K562 (cell line): ENCODE results near the gene ODAD3. TPM values are rescaled to one million over a fixed set of nuclear protein-coding genes. Genes with fewer than 3 reads are reported as not detected.

Experiments
- CREB1 ChIP-seq, 2 experiments: sonication (generic) in 1 of 2; formaldehyde crosslinking in 1 of 2; IDR thresholded peaks; 2 replicates each; pipeline versions ENCODE4 v1.6.1 to v1.8.0; 2012 to 2022; ENCODE audit warnings: inconsistent platforms in 1 of 2, mild to moderate bottlenecking in 1 of 2, missing genetic modification reagents in 1 of 2, moderate library complexity in 1 of 2
- ESRRA ChIP-seq: fragments of 450-650 bp; IDR thresholded peaks from 2 replicates; pipeline ENCODE4 v1.6.1; 2014; ENCODE audit warnings: low read depth, mild to moderate bottlenecking, moderate library complexity, borderline replicate concordance
- GABPB2 ChIP-seq: fragments of 250-450 bp; sonication (Bioruptor Pico); conservative IDR thresholded peaks from 2 replicates; pipeline ENCODE4 v1.5.1; 2021; ENCODE audit warnings: mild to moderate bottlenecking
- IFI16 ChIP-seq: fragments of 250-450 bp; sonication (Bioruptor Pico); IDR thresholded peaks from 2 replicates; pipeline ENCODE4 v2.1.2; 2022; ENCODE audit warnings: mild to moderate bottlenecking, inconsistent platforms
- JUNB ChIP-seq: fragments of 450-650 bp; formaldehyde crosslinking; conservative IDR thresholded peaks from 2 replicates; pipeline ENCODE4 v1.4.0; 2020; ENCODE audit warnings: mild to moderate bottlenecking
- KLF6 ChIP-seq: fragments of 250-450 bp; sonication (Bioruptor Pico); IDR thresholded peaks from 2 replicates; pipeline ENCODE4 v1.4.0; 2020; ENCODE audit warnings: mild to moderate bottlenecking, moderate library complexity, borderline replicate concordance
- RBM14 ChIP-seq: fragments of 200-400 bp; formaldehyde crosslinking; IDR thresholded peaks from 2 replicates; pipeline ENCODE4 v1.6.1; 2018; ENCODE audit warnings: low read depth, mild to moderate bottlenecking, low read length, moderate library complexity, borderline replicate concordance; ENCODE audit not compliant: insufficient read depth
- SIN3B ChIP-seq: fragments of 450-650 bp; IDR thresholded peaks from 2 replicates; pipeline ENCODE4 v1.6.1; 2017; ENCODE audit warnings: low read depth, mild to moderate bottlenecking, moderate library complexity
- TCFL5 ChIP-seq: fragments of 250-450 bp; sonication (Bioruptor Pico); conservative IDR thresholded peaks from 2 replicates; pipeline ENCODE4 v1.6.1; 2021; ENCODE audit warnings: mild to moderate bottlenecking, moderate library complexity, matching md5 sums
- TEAD2 ChIP-seq: fragments of 450-650 bp; IDR thresholded peaks from 2 replicates; pipeline ENCODE4 v1.6.1; 2016; ENCODE audit warnings: missing genetic modification characterization, control low read depth, missing compliant biosample characterization
- TGIF2 ChIP-seq: sonication (generic); formaldehyde crosslinking; IDR thresholded peaks from 2 replicates; pipeline ENCODE4 v1.8.1; 2022; ENCODE audit warnings: mild to moderate bottlenecking, missing genetic modification reagents, moderate library complexity
- ZNF354B ChIP-seq: fragments of 250-450 bp; sonication (Bioruptor Pico); IDR thresholded peaks from 2 replicates; pipeline ENCODE4 v1.4.0; 2020
- ZNF561 ChIP-seq: fragments of 450-650 bp; formaldehyde crosslinking; conservative IDR thresholded peaks from 2 replicates; pipeline ENCODE4 v1.4.0; 2020; ENCODE audit warnings: mild to moderate bottlenecking, moderate library complexity
- ZNF707 ChIP-seq: fragments of 250-450 bp; sonication (Bioruptor Pico); conservative IDR thresholded peaks from 2 replicates; pipeline ENCODE4 v1.8.0; 2022; ENCODE audit warnings: inconsistent platforms, mild to moderate bottlenecking, moderate library complexity
- polyA plus RNA-seq, 8 experiments: library from polyadenylated mRNA; depleted of rRNA in 4 of 8; stranded (reverse) in 5 of 8; unstranded in 3 of 8; fragments of >200 nt; fragmentation: Nextera tagmentation in 2 of 8; fragmentation: Illumina TruSeq in 1 of 8; extraction: Ambion mirVana in 2 of 8; extraction: Trizol in 1 of 8; gene quantifications; 2 replicates each; pipeline versions ENCODE4 v1.2.1 to v1.2.3, GENCODE V29; 2011 to 2014; ENCODE audit warnings: inconsistent platforms in 1 of 8, missing spikeins in 1 of 8
- total RNA-seq, 7 experiments: library from RNA; depleted of rRNA in 6 of 7; stranded (reverse); fragments of >200 nt in 6 of 7; fragmentation: Illumina TruSeq in 2 of 7; extraction: Trizol in 2 of 7; gene quantifications; 2 replicates each; pipeline versions ENCODE4 v1.2.1 to v1.2.3, GENCODE V29; 2011 to 2021; ENCODE audit warnings: low replicate concordance in 1 of 7
- TF ChIP-seq, protein P1 (sequence below): fragments of 250-450 bp; sonication (Bioruptor Pico); IDR thresholded peaks from 2 replicates; pipeline ENCODE4 v1.8.0; 2022; ENCODE audit warnings: inconsistent platforms
- TF ChIP-seq, protein P2 (sequence below), 2 experiments: fragments of 450-650 bp; IDR thresholded peaks; 2 replicates each; pipeline ENCODE4 v1.6.1; 2016
- TF ChIP-seq, protein P3 (sequence below): fragments of 250-450 bp; sonication (Bioruptor Pico); IDR thresholded peaks from 2 replicates; pipeline ENCODE4 v1.5.1; 2021; ENCODE audit warnings: mild to moderate bottlenecking
- TF ChIP-seq, protein P4 (sequence below): fragments of 250-450 bp; sonication (Bioruptor Pico); IDR thresholded peaks from 2 replicates; pipeline ENCODE4 v1.4.0; 2020; ENCODE audit warnings: mild to moderate bottlenecking

ODAD3 gene
- total and polyA plus RNA-seq, 9 of the 15 experiments (the other 6 are each of a cell fraction or from before 2014, with no cell fraction given): 0.07 to 0.72 (median 0.14) TPM; not detected in 2

DNA sequence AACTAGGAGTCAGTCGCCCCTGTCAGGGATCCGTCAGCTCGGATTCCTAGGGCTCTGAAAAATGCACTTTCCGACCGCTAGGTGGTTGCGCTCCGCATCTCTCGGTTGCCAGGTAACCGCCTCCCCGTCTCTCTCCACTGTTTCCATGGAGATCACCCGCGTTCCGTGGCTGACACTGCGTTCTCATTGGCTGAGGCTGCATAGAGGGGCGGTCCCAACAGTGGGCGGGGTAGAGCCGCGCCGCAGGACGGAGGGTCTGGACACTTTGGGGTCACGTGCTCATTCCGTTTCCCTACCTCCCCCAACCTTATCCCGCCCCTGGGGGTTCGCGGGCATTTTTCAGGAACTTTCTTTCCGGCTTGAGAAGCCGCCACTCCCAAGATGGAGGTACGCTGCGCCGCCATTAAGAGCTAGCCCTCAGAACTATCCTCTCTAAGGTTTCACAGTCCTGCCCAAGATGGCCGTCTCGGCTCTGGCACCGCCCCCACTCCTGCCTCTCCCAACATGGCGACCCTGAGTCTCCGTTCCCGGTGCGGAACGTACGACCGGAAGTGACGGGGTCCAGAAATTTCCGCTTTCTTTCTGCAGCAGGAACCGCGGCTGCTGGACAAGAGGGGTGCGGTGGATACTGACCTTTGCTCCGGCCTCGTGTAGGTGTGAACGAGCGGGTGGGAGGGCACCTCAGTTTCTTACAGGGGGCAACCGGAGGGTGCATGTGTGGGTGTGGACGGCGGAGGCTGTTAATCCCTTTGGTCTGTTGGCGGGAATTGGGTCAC, at the start of gene ODAD3, which contains the start of gene PRKCSH (continued):
- TF ChIP-seq, protein P1, sequence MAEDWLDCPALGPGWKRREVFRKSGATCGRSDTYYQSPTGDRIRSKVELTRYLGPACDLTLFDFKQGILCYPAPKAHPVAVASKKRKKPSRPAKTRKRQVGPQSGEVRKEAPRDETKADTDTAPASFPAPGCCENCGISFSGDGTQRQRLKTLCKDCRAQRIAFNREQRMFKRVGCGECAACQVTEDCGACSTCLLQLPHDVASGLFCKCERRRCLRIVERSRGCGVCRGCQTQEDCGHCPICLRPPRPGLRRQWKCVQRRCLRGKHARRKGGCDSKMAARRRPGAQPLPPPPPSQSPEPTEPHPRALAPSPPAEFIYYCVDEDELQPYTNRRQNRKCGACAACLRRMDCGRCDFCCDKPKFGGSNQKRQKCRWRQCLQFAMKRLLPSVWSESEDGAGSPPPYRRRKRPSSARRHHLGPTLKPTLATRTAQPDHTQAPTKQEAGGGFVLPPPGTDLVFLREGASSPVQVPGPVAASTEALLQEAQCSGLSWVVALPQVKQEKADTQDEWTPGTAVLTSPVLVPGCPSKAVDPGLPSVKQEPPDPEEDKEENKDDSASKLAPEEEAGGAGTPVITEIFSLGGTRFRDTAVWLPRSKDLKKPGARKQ (CRISPR knock-in tag): no peak
- TF ChIP-seq, protein P2, sequence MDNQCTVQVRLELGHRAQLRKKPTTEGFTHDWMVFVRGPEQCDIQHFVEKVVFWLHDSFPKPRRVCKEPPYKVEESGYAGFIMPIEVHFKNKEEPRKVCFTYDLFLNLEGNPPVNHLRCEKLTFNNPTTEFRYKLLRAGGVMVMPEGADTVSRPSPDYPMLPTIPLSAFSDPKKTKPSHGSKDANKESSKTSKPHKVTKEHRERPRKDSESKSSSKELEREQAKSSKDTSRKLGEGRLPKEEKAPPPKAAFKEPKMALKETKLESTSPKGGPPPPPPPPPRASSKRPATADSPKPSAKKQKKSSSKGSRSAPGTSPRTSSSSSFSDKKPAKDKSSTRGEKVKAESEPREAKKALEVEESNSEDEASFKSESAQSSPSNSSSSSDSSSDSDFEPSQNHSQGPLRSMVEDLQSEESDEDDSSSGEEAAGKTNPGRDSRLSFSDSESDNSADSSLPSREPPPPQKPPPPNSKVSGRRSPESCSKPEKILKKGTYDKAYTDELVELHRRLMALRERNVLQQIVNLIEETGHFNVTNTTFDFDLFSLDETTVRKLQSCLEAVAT (IDR thresholded peaks at IDR 0.05): no peak
- TF ChIP-seq ZNF354B (CRISPR knock-in tag) (no peak), SIN3B (no peak), TEAD2 (no peak), TGIF2 (CRISPR knock-in tag) (no peak), ZNF561 (no peak), KLF6 (no peak; the same call in 1 of the 2 replicates), CREB1 (IDR thresholded peaks at IDR 0.05) (peak; percentile 89), CREB1 (CRISPR knock-in tag; IDR thresholded peaks at IDR 0.05) (peak; percentile 93), GABPB2 (no peak), JUNB (CRISPR knock-in tag) (no peak), ESRRA (peak; percentile 45), IFI16 (CRISPR knock-in tag) (no peak), RBM14 (no peak), ZNF707 (CRISPR knock-in tag) (no peak), TCFL5 (CRISPR knock-in tag) (no peak)
- TF ChIP-seq, protein P3, sequence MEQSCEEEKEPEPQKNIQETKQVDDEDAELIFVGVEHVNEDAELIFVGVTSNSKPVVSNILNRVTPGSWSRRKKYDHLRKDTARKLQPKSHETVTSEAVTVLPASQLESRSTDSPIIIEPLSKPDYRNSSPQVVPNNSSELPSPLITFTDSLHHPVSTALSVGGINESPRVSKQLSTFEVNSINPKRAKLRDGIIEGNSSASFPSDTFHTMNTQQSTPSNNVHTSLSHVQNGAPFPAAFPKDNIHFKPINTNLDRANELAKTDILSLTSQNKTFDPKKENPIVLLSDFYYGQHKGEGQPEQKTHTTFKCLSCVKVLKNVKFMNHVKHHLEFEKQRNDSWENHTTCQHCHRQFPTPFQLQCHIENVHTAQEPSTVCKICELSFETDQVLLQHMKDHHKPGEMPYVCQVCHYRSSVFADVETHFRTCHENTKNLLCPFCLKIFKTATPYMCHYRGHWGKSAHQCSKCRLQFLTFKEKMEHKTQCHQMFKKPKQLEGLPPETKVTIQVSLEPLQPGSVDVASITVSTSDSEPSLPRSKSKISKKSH (CRISPR knock-in tag): no peak
- TF ChIP-seq, protein P4, sequence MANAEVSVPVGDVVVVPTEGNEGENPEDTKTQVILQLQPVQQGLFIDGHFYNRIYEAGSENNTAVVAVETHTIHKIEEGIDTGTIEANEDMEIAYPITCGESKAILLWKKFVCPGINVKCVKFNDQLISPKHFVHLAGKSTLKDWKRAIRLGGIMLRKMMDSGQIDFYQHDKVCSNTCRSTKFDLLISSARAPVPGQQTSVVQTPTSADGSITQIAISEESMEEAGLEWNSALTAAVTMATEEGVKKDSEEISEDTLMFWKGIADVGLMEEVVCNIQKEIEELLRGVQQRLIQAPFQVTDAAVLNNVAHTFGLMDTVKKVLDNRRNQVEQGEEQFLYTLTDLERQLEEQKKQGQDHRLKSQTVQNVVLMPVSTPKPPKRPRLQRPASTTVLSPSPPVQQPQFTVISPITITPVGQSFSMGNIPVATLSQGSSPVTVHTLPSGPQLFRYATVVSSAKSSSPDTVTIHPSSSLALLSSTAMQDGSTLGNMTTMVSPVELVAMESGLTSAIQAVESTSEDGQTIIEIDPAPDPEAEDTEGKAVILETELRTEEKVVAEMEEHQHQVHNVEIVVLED (CRISPR knock-in tag): peak; percentile 85
